GM10266 (cell line): ENCODE results near the gene SIRPA.

ENCODE experiments used
- DNase-seq: peaks from one replicate; pipeline ENCODE4 v3.0.0; 2012; ENCODE audit errors: extremely low spot score
- TF ChIP-seq, protein P1 (sequence below): IDR thresholded peaks from 2 replicates; pipeline ENCODE4 v1.5.1; 2012; ENCODE audit warnings: mild to moderate bottlenecking, low read depth; ENCODE audit not compliant: control insufficient read depth, insufficient read depth; ENCODE audit errors: missing control alignments

The SIRPA gene

DNA sequence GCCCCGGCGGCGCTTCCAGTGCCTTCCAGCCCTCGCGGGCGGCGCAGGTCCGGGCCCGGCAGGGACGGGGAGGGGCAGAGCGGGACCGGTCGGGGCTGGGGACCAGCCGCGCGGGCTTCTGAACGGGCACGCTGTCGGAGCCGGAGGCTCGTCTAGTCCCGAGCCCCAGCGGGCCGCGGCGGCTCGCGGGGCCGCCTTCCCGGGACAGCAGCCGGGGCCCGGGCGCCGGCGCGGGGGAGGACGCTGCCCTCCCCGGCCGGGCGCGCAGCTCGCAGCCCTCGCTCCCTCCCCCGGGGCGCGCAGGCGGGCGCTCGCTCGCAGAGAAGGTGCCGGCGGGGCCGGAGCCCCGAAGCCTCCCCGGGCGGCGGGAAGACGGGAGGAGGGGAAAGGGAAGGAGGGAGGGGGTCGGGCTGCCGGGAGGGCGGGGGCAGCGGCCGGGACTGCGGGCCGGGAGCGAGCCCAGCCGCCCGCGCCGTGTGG, 696 bp upstream of the SIRPA start:
- peak; percentile 73 for DNase-seq
- TF ChIP-seq, protein P1, sequence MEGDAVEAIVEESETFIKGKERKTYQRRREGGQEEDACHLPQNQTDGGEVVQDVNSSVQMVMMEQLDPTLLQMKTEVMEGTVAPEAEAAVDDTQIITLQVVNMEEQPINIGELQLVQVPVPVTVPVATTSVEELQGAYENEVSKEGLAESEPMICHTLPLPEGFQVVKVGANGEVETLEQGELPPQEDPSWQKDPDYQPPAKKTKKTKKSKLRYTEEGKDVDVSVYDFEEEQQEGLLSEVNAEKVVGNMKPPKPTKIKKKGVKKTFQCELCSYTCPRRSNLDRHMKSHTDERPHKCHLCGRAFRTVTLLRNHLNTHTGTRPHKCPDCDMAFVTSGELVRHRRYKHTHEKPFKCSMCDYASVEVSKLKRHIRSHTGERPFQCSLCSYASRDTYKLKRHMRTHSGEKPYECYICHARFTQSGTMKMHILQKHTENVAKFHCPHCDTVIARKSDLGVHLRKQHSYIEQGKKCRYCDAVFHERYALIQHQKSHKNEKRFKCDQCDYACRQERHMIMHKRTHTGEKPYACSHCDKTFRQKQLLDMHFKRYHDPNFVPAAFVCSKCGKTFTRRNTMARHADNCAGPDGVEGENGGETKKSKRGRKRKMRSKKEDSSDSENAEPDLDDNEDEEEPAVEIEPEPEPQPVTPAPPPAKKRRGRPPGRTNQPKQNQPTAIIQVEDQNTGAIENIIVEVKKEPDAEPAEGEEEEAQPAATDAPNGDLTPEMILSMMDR, result no peak

DNA sequence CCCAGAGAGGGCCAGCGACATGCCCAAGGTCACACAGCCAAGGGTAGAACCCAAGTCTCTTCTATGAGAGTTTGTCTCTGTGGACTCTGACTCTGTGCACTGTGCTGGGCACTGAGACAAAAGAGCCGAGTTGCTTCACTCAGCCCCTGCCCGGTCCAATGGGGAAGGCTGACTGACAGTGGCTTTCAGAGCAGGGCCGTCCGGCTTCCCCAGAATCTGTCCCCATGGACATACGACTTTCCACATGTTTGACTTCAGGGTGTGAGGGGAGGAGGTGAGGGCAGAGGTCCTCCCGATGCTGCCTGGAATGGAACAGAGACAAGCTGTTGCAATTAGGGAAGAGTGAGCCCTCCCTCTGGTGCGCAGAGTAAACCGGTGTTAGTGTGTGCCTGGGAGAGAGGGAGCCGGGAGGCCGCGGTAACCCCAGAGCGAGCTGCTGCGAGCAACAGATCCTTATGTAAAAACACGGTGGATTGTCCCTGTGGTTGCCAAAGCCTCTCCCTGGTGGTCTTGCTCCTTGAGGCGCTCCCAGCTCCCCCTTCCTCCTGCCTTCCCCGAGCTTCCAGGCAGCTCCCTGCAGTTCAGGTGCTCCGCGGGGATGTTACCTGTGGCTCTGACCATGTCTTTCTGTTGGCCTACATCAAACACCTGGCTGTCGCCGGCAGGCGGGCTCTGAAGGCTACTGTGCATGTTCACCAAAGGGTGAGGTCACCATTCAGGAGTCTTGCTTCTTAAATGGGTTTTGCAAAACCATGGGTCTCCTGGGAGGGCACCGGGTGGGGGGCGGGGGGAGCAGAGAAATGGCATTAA, 672 bp downstream of the SIRPA start:
- TF ChIP-seq, protein P1, result no peak
- no peak for DNase-seq

DNA sequence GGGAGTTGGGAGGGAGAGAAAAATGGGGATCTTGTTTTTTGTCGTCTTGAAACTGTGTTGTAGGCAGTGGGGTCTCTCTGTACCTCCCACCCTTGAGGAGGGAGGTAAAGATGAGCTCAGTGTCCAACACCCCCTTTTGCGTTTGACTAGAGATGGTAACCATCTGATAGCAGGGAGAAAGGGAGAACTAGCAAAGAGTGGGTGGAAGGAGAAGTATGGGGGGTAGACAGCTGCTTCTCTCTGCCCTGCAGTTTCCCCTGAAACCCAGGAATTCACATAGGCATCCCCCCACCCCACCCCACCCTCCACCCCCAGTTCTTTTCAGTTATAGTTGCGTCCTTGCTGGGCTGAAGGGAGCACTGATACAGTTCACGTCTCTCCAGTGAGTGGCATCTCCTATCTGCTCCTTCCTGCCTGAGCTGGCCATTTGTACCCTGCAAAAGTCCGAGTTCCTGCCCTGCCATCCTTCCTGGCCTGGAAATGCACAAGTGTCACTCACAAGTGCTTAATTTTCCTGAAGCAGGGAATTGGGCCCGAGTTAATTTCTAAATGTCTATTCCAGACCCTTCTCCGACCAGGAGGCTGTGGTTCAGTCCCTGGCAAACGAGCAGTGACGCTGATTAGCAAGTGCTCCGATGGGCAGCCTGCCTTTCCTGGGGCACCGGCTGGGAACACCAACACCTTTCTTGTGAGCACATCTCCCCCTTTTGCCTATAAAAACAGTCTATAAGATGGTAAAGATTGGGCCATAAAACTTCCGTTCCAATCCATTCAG, 1.5 kb downstream of the SIRPA start:
- TF ChIP-seq, protein P1, result no peak
- DNase-seq, result no peak

DNA sequence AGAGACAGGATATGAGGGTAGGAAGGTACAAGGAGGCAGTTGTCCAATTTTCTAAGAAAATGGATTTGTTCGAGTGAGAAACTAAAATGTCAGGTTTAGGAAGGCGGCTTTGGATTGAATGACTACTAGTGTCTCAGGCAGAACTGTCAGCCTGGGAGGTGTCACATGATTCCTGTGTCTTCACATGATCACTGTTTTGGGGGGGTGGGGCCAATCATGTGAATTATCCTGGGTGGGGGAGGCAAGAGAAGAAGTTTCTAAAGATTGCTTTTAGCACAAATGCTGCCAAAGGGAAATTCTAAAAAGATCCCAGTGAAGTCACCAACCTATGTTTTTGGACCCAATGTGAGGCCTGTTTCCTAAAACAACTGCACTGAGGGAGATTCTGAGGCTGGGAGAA, 2.3 kb downstream of the SIRPA start:
- peak; percentile 55 for DNase-seq
- TF ChIP-seq, protein P1, result no peak

DNA sequence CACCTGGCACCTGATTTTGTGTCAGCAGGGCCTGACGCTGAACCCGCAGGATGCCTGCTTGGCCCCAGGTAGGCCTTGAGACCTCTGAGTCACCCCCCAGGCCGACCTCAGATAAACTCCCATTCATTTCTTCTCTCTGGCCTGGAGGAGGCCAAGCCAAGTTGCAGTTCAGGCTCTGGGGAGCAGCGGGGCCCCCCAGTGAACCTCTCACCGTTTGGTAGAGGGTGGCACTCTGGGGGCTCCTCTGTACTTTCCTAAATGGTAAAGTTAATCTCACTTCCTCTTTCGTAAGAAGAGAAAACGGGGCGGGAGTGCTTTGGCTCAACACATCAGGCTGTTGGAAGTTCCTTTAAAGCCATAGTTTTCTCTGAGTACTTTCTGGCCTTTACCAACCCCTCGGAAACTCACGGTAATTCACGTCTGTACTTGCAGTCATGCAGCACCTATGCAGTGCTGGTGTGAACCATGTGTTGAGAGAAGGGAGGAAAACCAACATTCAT, 2.8 kb downstream of the SIRPA start:
- TF ChIP-seq, protein P1, result no peak
- peak; percentile 65 for DNase-seq

DNA sequence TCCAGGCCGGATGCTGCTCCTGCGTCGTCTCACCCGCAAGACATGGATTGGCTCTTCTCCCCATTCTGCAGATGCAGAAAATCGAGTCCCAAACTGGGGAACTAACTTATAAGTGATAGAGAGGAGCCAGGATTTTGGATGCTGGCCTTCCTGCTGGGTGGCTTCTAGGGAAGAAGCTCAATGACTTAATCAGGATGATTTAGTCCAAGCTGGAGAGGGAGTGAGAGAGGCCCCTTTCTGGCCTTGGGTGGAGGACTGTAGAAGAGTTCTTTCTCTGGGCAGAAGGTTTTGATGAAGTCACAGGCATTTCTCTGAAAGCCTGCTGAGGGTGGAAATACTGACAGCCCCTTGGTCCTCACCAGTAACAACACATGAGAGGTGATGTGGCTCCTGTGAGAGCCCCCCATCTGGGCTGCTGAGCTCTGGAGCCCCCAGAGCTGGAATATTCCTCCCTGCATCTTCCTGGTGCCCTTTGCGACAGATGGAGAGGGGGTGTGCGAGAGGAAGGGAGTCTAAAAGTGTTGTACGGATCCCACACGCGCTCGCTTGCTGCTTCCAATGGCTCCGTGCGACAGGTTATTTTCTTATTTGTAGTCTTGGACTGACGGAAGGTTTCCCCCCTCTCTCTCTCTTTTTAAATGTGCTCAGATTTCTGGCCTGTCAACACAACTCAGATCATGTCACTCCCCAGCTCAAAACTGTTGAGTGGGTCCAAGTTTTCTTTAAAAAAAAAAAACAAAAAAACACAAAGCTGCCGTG, 3.5 kb downstream of the SIRPA start:
- peak; percentile 31 for DNase-seq
- TF ChIP-seq, protein P1, result no peak
